Left renal cortex interstitium (tissue), 4 donors: ENCODE measurements around the gene GAS2L1. TPM values are rescaled to one million over a fixed set of nuclear protein-coding genes. Genes with fewer than 3 reads are reported as not detected.

ENCODE experiments used
- polyA plus RNA-seq, 4 donors: library from polyadenylated mRNA; unstranded; fragments of 120-200 nt; gene quantifications; one replicate each; pipeline ENCODE4 v1.2.1, GENCODE V29; 2013; ENCODE audit not compliant: insufficient read length in 4 of 4

The GAS2L1 gene
- polyA plus RNA-seq, 4 donors = 5.4 to 11.4 (median 8.5) TPM

Other genes starting within 250 kb of the GAS2L1 start
- 1 to 10 TPM; 1.2 to 1.5 (median 1.4) TPM for gene C22orf31, start 244.8 kb upstream of the GAS2L1 start, polyA plus RNA-seq
- gene KREMEN1, start 233.6 kb upstream of the GAS2L1 start, polyA plus RNA-seq = 10 to 100 TPM; 23.5 to 24.9 (median 24.6) TPM
- gene EMID1, start 100.8 kb upstream of the GAS2L1 start, polyA plus RNA-seq = 100 to 1,000 TPM in 2 of 4 donors, 10 to 100 TPM in 2; 63.6 to 119 (median 99.3) TPM
- 10 to 100 TPM; 22.2 to 45.4 (median 36.0) TPM for gene RHBDD3, start 38.7 kb upstream of the GAS2L1 start, polyA plus RNA-seq
- 100 to 1,000 TPM; 274 to 396 (median 339) TPM for gene EWSR1, start 38.4 kb upstream of the GAS2L1 start, polyA plus RNA-seq
- gene RASL10A, start 9.0 kb downstream of the GAS2L1 start, polyA plus RNA-seq = under 1 TPM in 3 of 4 donors, not detected in 1; 0.27 to 0.92 (median 0.29) TPM
- gene AP1B1, start 81.9 kb downstream of the GAS2L1 start, polyA plus RNA-seq = 10 to 100 TPM; 42.4 to 49.8 (median 44.3) TPM
- gene RFPL1, start 131.9 kb downstream of the GAS2L1 start, polyA plus RNA-seq = 1 to 10 TPM; 1.0 to 1.8 (median 1.2) TPM
- 10 to 100 TPM in 2 of 4 donors, 1 to 10 TPM in 2; 7.8 to 11.7 (median 9.7) TPM for gene NEFH, start 173.6 kb downstream of the GAS2L1 start, polyA plus RNA-seq
- gene THOC5, start 247.1 kb downstream of the GAS2L1 start, polyA plus RNA-seq = 10 to 100 TPM; 17.3 to 39.2 (median 32.5) TPM